RKO (cell line): ENCODE measurements around the gene ERMARD.

Experiments used
- DNase-seq: peaks from one replicate; pipeline ENCODE4 v3.0.0-alpha.2; 2016; ENCODE audit warnings: low spot score

Gene ERMARD

DNA sequence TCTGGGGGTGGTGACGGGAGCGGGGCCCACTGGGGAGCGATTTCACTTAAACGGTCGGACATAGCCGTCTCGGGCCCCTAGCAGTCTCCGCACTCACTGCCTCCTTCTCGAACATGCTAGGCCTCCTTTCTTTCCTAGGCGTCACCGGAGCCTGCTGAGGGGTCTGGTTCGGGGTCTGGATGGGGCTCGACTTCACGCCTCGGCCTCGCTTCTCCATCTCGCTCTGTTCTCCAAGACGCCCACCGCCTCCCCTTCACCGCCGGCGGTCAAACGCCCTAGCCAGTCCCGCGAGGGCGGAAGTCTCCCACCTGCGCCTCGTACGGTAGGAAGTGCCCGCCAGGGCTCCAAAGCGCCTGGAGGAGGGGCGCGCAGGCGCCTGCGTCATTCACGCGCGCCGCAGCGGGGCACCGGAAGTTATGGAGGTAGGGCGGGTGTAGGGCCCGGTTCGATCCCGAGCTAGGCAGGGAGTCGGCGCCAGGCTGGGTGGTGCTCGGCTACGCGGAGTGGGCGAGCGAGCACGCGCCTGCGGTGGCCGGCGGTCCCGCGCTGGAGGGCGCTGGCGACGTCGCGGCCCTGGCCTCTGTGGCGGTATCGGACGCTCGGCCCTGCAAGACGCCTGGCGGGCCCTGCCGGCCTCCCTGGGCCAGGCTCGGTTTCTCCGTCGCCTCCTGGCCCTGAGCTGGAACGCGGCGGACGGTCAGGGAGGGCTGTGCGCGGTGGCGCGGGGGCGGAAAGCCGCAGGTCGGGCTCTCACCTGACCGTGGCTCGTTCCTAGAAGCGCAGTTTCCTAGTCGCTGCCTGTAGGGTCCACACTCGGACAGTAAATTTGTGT, at the start of gene ERMARD, which contains the start of gene DYNLT2:
ERMARD (plus strand) TSS at position 381 of the 832 bp plus-strand sequence; CDS start at position 417, 36 bp downstream.
DYNLT2 (minus strand) TSS at position 331 of the 832 bp plus-strand sequence; CDS start at position 217, 114 bp downstream.
- peak; percentile 92 for DNase-seq

DNA sequence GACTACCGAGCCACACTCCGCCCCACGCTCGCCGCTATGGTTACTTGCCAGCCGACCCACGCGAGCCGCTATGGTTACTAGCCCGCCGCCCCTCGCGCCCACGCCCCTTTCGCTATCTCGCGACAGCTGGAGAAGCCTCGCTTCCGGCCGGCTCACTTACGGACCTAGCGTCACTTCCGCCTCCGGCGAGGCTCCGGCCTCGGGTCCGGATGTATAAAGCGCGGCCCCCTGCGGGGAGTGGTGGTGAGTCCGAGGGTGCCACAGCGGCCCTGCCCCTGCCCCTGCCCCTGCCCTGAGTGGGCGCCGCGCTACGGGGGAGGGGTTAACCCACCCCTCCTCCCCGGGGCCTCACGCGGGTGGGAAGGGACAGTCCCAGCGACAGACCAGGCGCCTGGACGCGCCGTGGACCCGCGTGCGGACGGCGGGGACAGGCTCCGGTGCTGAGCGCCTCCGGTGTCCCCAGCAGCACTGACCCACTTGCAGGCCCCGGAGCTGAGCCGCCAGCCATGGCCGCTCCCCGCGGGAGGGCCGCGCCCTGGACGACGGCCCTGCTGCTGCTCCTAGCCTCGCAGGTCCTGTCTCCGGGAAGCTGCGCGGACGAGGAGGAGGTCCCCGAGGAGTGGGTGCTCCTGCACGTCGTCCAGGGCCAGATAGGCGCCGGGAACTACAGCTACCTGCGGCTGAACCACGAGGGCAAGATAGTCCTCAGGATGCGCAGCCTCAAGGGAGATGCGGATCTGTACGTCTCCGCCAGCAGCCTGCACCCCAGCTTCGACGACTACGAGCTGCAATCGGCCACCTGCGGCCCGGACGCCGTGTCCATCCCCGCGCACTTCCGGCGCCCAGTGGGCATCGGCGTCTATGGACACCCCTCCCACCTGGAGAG, 49.2 kb upstream of the ERMARD start, which contains the start of the genes C6orf120 and WDR27:
C6orf120 (plus strand) TSS at position 173 of the 886 bp plus-strand sequence; CDS start at position 507, 334 bp downstream.
WDR27 (minus strand) TSS at position 76 of the 886 bp plus-strand sequence. CDS start 13,024 bp downstream, outside the sequence.
- peak; percentile 97 for DNase-seq

DNA sequence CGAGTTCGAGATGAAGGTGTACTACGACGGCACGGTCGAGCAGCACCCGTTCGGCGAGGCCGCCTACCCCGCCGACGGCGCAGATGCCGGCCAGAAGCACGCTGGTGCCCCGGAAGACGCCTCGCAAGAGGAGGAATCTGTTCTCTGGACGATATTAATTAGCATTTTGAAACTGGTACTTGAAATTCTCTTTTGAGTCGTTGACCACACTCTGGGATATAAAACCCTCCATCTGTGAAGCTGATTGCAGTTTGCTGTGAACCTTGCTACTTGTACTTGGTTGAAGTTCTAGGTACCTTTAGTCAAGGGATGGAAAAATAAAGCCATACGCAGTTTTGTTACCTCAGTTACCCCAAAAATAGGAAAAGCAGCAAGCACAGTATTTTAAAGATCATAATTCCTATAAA, 48.6 kb upstream of the ERMARD start:
- DNase-seq, result no peak

DNA sequence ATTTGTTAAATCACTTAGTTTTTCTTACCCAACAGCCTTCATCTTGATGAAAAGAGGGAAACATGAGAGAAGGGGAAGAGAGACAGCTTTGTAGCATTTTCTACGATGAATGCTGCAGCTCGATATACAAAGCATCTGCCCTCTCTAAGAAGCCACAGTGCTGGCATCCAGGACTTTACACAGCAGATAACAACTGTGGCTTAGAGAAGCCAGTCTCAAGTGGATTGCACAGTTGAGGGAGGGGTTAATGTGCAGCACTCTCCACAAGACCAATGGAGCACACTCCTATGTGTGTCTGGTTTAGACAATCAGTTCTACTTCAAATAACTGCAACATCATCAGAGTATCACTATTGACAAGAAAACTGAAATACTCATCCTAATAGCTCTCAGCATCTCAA, 43.6 kb upstream of the ERMARD start:
- DNase-seq, result no peak

DNA sequence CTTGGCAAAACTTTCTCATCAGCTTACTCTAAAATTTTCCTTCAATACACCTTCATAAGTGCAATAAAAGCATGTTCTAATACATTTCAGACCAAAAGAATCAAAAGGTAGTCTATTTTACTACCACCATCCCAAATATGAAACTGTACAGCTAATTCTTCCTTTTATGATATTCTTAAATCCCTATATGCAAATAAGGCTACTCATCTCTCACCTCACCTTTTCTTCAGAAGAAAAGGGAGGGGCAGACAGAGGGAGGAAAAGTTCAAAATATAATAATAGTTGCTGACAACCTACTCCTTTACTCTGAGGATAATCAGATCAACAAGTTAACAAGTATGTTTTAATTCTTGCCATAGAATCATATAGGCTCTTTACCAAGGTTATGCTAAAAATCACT, 42.1 kb upstream of the ERMARD start:
- no peak for DNase-seq

DNA sequence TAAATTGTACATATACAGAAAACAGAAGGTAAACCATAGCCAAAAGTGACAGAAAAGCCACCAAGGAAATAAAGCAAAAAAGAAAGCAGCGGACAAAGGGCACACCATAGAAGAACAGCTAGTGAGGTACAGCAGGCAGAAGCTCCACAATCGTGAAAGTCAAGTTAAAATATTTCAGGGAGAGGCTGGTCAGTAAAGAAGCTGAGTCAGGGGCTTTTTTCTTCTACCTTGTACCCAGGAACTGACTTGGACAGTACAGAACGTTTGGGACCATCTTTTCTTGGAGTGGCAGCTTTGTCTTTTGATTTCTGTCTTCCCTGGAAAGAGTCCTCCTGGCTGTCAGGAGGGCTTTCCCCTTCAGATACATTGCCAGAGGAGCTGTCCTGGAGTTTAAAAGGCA, 41.4 kb upstream of the ERMARD start:
- DNase-seq, result no peak

DNA sequence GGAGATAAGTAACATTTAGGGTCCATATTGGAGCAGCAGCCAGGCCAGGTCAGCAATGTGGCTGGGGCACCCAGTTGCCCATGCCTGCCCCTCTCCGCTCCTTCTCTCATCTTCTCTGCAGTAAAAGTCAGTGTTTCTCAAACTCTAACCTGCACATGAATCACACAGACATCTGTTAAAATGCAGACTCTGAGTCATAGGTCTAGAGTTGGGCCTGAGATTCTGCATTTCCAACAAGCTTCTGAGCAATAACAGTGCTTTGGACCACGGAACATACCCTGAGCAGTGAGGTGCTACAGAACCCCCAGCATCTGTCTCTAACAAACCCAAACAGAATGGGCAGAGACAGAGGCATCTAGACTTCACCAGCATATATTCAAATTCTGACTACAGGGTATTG, 37.2 kb upstream of the ERMARD start:
- no peak for DNase-seq

DNA sequence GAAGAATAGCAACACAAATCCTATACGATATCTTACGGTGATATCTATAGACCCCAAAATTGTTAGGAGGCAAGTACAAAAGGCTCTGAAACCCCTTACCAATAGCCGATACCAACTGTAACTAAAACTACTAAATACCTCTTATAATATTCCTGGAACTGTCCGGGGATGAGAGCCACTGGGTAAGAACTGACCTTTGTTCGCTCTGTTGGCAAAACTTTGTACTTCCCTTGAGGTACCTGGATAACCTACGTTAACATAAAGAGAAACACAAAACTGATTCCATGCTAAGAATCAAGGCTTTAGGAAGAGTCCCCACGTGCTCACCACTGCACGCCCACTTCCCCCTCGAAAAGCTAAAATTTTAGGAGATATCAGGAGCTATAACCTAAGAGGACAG, 36.8 kb upstream of the ERMARD start:
- no peak for DNase-seq

DNA sequence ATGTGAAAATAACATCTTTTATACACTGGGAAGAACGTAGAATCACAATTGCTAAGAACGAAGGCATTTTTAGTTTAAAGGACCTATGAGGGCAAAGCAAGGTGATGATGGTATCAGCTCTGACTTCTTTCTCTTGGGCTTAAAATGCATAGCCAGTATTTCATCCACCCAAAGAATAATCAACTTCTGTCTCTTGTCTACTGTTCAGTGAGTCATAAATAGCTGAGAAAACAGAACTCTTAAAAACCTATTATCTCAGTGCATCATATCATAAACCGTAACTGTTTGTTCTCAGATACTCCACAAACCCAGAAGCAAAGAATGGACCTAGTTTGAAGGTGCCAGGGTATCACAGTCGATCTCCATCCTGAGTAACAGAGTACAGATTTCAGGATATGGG, 32.3 kb upstream of the ERMARD start:
- no peak for DNase-seq

DNA sequence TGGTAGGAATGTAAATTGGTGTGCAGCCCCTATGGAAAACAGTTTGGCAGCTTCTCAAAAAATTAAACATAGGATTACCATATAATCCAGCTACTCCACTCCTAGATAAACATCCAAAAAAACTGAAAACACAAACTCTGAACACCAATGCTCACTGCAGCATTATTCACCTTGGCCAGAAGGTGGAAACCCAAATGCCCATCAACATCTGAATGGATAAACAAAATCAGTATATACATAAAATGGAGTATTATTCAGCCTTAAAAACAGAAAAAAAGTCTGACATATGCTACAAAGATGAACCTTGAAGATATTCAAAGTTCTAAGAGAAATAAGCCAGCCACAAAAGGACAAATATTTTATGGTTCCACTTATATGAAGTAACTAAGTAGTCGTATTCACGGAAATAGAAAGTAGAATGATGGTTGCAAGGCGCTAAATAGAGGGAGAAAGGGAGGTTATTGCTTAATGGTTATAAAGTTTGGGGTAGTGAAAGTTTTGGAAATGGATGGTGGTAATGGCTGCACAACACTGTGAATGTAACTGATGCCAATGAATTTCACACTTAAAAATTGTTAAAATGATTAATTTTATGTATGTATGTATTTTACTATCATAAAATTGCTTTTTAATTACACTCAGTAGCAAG, 31.1 kb upstream of the ERMARD start:
- peak; percentile 35 for DNase-seq

DNA sequence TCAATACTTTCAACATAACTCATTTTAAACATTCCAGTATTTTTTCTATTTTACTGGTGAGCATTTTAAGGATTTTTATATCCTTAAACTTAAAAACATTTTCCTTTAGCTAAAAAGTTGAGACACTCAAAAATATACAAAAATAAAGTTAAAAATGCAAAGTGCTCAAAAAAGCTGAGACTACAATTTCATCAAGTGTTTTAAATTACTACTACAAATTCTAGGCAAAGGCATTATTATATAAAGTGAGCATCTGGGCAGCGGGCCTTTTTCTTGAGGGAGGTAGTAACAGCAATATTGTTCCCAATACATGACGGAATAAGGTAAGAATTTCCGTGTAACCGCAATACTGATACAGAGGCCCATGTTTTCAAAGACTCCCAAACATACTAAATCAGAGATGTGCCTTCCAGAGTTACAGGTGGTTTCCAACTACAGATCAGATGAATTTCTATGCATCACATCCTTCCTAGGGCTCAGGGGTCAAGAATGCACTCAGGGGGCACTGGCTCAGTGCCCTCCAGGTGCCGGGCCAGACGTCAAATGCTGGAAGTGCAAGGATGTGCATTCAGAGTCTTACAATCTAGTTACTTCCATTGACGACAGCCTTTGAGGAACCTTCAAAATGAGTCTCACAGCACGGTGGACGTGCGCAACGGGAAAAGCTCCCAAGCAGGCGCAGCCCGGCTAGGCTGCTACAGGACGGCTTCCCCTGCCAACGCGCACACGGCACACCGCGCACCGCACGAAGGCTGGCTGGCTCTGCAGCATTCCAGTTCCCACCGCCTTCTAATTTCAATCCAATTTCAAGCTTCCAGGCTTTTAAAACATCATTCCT, 28.8 kb upstream of the ERMARD start:
- DNase-seq, result peak; percentile 87

DNA sequence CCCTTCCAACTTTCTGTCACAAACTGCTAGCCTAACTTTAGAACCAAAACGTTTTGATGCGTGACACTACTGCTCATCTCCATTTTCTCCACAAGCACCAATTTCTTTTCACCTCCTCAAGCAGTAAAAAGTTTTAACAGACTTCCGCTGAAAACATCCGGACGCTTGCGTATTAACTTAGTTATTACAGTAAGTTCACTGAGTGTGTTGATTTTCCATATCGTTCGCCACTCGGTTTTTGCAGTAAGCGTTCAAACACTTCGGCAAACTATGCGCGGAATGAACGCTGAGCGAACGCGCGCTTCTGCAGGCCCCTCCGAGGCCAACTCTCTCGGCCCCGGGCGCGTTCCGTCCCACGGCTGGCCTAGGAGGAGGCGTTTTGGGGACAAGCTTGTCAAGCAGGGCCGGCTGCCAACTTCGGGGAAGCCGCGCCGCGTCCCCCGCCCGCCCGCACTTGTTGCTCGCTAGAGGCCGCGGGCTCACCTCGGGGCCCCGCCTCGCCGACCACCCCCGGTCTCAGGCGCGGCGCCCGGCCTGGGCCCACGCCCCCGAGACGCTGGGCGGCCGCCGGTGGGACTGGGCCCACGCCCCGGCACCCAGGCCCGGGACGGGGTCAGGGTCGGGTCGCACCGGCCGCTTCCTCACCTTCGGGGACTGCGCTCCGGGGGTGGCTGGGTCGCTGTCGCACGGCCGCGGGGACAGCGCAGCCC, 28.1 kb upstream of the ERMARD start:
- DNase-seq, result peak; percentile 66

DNA sequence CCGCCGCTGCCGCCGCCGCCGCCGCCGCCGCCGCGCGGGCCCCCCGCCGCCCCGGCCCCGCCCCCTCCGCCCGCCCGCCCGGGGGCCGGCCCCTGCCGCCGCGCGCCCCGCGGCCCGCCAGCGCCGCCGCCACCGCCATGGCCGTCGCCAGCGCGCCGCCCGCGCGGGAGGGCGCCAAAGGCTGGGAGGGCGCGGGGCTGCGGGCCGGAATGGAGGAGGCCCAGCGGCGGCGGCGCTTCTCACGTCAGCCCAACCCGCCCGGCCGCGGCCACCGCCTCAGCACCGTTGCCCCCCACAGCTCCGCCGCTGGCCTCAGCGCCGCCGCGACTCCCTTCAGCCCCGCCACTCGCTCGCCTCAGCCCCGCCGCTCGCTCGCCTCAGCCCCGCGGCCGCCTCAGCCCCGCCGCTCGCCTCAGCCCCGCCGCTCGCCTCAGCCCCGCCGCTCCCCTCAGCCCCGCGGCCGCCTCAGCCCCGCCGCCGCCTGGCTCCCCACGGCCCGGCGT, 27.4 kb upstream of the ERMARD start:
- DNase-seq, result peak; percentile 34

DNA sequence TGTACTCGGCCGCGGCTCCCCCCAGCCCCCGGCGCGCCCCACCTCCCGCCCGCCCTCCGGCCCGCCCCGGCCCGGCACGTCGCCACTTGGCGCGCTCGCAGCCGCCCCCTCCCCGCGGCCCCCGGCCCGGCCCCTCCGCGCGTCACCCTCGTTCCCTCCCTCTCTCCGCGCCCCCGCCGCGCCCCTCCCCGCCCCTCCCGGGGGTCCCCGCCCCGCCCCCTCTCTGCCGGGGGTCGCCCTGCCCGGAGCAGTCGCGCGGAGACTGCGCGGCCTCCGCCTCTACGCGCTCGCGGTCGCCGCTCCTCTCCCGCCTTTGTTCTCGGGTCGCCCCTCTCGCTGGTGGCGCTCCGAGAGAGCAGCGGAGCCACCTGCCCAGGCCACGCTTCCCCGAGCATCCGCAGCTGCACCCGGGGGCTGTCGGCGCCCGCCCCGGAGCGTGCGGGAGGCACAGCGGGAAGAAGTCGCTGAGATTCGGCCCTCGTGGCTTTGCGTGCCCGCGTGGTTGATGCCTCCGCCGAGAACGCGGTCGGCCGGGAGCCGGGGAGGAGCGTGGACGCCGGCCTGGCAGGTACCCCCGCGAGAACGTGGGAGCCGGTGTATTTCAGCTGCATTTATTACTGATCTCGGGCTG, 26.8 kb upstream of the ERMARD start, which contains the start of gene PHF10:
PHF10 (minus strand) TSS at position 7 of the 631 bp plus-strand sequence. CDS start 569 bp downstream, outside the sequence.
- peak; percentile 42 for DNase-seq

DNA sequence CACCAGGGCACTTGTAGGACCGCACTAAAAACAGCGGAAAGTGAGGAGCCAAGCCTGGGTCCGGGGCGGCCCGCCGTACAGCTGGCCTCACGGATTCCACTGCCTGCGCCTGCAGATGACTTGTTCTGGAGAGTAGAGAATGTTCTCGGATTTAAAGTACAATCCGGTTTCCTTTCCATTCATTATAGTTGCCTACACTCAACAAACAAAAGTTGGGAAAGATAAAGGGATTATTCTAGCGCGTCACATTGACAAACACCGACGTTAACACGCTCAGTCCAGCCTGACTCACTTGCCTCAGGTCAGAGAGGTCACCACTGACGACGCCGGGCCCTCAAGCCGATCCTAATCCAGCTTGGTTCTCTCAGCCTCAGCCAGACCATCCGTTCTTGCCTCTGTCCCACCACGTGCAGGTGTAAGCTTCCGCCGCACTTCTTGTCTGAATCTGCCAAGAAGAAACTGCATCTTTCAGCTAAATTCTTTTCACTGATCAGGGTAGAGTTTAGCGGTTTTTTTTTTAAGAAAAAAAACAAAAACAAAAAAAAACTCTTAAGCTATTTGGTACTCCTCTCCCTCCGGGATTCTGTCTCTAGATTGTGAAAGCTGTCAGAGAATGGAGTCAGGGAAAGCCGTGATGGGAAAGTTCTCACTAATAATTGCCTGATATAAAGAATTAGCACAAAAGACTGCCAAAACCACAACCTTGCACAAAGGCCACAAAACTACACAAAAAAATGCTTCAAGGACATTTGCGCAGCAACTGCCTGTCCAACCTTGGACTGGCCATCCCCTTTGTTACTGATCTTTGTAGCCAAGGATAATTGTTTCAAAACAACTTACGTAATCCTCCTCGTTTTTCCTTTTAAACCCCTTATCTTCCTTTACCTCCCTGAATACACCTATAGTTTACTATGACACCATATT, 26.0 kb upstream of the ERMARD start:
- DNase-seq, result peak; percentile 90

DNA sequence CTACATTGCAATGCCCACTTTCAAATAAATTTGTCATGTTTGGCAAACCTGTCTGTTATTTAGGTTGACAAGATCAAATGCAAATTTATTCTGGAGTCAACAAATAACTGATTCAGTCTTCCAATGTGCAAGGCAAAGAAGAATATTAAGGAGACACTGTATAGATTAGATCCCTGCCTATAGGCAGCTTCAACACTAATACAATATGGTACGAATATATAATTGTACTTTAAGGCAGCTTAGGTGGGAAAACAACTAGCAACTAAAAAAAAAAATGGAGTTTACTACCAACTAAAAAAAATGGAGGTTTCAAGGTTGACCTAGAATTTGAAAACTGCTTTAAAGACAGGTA, 25.4 kb upstream of the ERMARD start:
- no peak for DNase-seq

DNA sequence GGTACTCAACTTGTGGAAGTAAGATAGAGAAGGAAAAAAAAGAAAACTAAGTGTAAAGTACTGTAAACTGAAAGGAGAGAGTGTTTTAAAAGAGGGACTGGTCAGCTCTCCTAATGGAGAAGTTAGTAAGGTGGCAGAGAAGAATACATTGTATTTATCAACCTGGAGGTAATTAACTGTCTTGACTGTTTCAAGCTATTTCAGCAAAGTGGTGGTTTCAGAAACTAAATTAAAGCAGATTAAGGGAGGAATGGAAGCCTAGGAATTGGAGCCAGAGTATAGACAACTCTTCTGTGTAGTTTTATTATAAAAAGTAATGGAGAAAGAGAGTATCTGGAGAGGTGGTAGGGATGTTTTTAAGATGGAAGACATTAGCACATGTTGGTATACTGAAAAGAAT, 24.5 kb upstream of the ERMARD start:
- DNase-seq, result no peak

DNA sequence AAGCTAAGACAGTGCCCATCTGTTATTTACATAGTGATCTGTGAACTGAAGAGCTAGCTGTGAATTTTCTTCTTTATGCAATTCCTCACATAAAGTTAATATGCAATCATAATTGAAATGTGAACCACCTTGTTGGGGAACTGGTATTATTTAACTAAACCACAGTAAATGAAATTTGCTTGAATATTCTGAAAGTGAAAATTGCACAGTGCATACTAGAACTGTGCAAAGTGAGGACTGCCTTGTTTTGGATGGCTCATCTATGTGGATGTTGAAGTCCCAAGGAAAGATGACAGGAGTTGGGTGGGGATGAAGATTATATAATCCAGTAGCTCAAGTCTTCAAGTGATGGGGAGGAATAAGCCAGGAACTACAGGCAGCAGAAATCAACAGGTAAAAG, 21.5 kb upstream of the ERMARD start:
- no peak for DNase-seq
